NCI-H1417 treated with DMSO at 0.1 percent for 48 hours (cell line): ENCODE results near the gene SCG5.

ENCODE experiments used
- DNase-seq: peaks from one replicate; lab custom pipeline; 2025; lab: John Stamatoyannopoulos, UW

Gene SCG5

GRCh38 chr15:32723171-32723948, 81.8 kb downstream of the SCG5 start:
- DNase-seq: no peak

GRCh38 chr15:32729700-32730395, 88.3 kb downstream of the SCG5 start:
- no peak for DNase-seq

- no peak for DNase-seq
Observed at GRCh38 chr15:32730677-32731654, 89.5 kb downstream of the SCG5 start.

GRCh38 chr15:32732574-32733157, 91.2 kb downstream of the SCG5 start:
- DNase-seq: no peak

- no peak for DNase-seq
Observed at GRCh38 chr15:32733281-32733680, 91.8 kb downstream of the SCG5 start.

GRCh38 chr15:32735989-32736700, 94.6 kb downstream of the SCG5 start:
- no peak for DNase-seq

- no peak for DNase-seq
Observed at GRCh38 chr15:32736701-32737061, 95.2 kb downstream of the SCG5 start.

GRCh38 chr15:32737304-32737703, 95.8 kb downstream of the SCG5 start:
- DNase-seq: no peak

GRCh38 chr15:32738666-32739065, 97.2 kb downstream of the SCG5 start:
- no peak for DNase-seq

GRCh38 chr15:32739522-32740063, 98.1 kb downstream of the SCG5 start:
- DNase-seq: no peak

GRCh38 chr15:32743411-32744140, 102.1 kb downstream of the SCG5 start:
- no peak for DNase-seq

GRCh38 chr15:32746116-32746857, 104.8 kb downstream of the SCG5 start:
- no peak for DNase-seq
